HG03066 (cell line): ENCODE results near the gene NKD2.

ENCODE experiments used
- ATAC-seq: cut with Tn5 transposase; IDR thresholded peaks from one replicate; pipeline ENCODE4 v1.9.1; 2021; ENCODE audit warnings: low read depth; ENCODE audit not compliant: unreplicated experiment

Gene NKD2

GRCh38 chr5:1065891-1066650 is 57.5 kb downstream of the NKD2 start:
- ATAC-seq = no peak

- no peak for ATAC-seq
Observed at GRCh38 chr5:1066676-1067075, 58.1 kb downstream of the NKD2 start.

- ATAC-seq = no peak
Observed at GRCh38 chr5:1067141-1068121, 58.8 kb downstream of the NKD2 start.

GRCh38 chr5:1068204-1068894 is 59.7 kb downstream of the NKD2 start:
- ATAC-seq = no peak

GRCh38 chr5:1068895-1069719 is 60.5 kb downstream of the NKD2 start:
- ATAC-seq = no peak

- ATAC-seq = no peak
Observed at GRCh38 chr5:1069720-1070088, 61.1 kb downstream of the NKD2 start.

- ATAC-seq = no peak
Observed at GRCh38 chr5:1073239-1074102, 64.9 kb downstream of the NKD2 start.

- ATAC-seq = no peak
Observed at GRCh38 chr5:1074226-1074625, 65.6 kb downstream of the NKD2 start.

GRCh38 chr5:1074816-1075554 is 66.4 kb downstream of the NKD2 start:
- ATAC-seq = no peak

- no peak for ATAC-seq
Observed at GRCh38 chr5:1075555-1075881, 66.9 kb downstream of the NKD2 start.

GRCh38 chr5:1075931-1076330 is 67.3 kb downstream of the NKD2 start:
- ATAC-seq = no peak

- no peak for ATAC-seq
Observed at GRCh38 chr5:1076406-1076805, 67.8 kb downstream of the NKD2 start.

GRCh38 chr5:1077026-1077425 is 68.4 kb downstream of the NKD2 start:
- ATAC-seq = no peak

- no peak for ATAC-seq
Observed at GRCh38 chr5:1077491-1078020, 69.0 kb downstream of the NKD2 start.

GRCh38 chr5:1078206-1078605 is 69.6 kb downstream of the NKD2 start:
- ATAC-seq = no peak

- ATAC-seq = no peak
Observed at GRCh38 chr5:1078851-1079250, 70.2 kb downstream of the NKD2 start.

GRCh38 chr5:1079486-1079885 is 70.9 kb downstream of the NKD2 start:
- no peak for ATAC-seq

GRCh38 chr5:1079961-1080360 is 71.4 kb downstream of the NKD2 start:
- ATAC-seq = no peak

- no peak for ATAC-seq
Observed at GRCh38 chr5:1080432-1080831, 71.8 kb downstream of the NKD2 start.
